Measurements from ENCODE around the gene DOK6.

DNA sequence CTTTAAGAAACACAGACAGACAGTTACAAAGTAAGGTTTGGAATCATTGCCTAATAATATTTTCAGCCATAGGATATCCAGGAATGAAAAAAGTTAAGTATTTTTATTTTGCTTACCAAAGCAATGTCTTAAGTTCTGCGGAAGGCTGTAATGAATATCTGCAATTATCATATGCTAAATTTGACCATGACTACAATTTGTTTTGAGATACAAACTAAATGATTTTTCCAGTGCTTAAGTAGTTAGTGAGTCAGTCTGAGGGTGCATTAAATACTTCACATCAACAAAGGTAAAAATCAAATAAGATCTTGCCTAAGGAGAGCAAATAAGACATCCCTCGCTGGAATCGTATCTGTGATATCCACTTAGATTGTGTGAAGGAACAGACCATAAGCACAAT, 297.0 kb downstream of the DOK6 start:
- TF ChIP-seq POLR2AphosphoS5 (IDR thresholded peaks at IDR 0.05) (no peak), POLR2A (IDR thresholded peaks at IDR 0.05) (no peak)
- TF ChIP-seq, protein P1, sequence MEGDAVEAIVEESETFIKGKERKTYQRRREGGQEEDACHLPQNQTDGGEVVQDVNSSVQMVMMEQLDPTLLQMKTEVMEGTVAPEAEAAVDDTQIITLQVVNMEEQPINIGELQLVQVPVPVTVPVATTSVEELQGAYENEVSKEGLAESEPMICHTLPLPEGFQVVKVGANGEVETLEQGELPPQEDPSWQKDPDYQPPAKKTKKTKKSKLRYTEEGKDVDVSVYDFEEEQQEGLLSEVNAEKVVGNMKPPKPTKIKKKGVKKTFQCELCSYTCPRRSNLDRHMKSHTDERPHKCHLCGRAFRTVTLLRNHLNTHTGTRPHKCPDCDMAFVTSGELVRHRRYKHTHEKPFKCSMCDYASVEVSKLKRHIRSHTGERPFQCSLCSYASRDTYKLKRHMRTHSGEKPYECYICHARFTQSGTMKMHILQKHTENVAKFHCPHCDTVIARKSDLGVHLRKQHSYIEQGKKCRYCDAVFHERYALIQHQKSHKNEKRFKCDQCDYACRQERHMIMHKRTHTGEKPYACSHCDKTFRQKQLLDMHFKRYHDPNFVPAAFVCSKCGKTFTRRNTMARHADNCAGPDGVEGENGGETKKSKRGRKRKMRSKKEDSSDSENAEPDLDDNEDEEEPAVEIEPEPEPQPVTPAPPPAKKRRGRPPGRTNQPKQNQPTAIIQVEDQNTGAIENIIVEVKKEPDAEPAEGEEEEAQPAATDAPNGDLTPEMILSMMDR (IDR thresholded peaks at IDR 0.05) = no peak

Measured in transverse colon (tissue), 4 donors.